ENCODE data around the gene DOK1.

The DOK1 gene

DNA sequence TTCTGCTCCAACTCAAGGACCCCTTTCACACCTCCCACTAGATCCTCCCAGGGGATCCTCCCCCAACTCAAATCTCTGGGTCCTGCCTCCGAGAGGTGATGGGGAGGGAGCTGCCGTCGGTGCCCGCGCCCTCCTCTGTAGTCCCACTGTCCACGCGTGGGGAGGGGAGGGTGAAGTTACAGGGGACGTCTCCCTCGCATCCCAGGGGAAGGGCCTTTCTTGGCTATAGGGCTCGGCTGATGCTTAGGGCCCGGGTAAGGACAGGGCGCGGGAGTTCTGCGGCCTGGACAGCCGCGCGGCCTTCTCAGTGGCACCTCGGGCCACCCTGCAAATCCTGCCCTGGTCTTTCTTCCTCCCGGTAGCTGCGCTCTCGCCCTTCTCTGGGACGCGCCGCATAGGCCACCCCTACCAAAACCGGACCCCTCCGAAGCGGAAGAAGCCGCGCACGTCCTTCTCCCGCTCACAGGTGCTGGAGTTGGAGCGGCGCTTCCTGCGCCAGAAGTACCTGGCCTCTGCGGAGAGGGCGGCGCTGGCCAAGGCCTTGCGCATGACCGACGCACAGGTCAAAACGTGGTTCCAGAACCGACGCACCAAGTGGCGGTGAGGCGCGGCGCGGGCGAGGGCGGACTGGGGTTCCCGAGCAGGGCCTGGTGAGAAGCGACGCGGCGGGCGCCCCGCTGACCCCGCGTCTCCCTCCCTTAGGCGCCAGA lies 39.1 kb upstream of the DOK1 start:
- no peaks in the 10 kb centered on the region for H3K9me3 ChIP-seq (ENCODE audit: control insufficient read depth, insufficient read depth, low read length)
- no peaks in the 10 kb centered on the region for H3K79me2 ChIP-seq (ENCODE audit: control insufficient read depth, low read length)
- peaks cover 11% of the 10 kb centered on the region; the same call in 1 of the 2 replicates for H3K4me1 ChIP-seq (ENCODE audit: control insufficient read depth, low read length)
- H3K4me3 ChIP-seq (ENCODE audit: low read length) = no peak overlapping the region
- H3F3A ChIP-seq (ENCODE audit: control insufficient read depth, insufficient read depth) = no peaks in the 10 kb centered on the region
- H3K36me3 ChIP-seq (ENCODE audit: control insufficient read depth, low read length) = no peaks in the 10 kb centered on the region
- H3K9me2 ChIP-seq (replicated peaks; ENCODE audit: control insufficient read depth, low read length) = no peaks in the 10 kb centered on the region
- TF ChIP-seq, protein P1, sequence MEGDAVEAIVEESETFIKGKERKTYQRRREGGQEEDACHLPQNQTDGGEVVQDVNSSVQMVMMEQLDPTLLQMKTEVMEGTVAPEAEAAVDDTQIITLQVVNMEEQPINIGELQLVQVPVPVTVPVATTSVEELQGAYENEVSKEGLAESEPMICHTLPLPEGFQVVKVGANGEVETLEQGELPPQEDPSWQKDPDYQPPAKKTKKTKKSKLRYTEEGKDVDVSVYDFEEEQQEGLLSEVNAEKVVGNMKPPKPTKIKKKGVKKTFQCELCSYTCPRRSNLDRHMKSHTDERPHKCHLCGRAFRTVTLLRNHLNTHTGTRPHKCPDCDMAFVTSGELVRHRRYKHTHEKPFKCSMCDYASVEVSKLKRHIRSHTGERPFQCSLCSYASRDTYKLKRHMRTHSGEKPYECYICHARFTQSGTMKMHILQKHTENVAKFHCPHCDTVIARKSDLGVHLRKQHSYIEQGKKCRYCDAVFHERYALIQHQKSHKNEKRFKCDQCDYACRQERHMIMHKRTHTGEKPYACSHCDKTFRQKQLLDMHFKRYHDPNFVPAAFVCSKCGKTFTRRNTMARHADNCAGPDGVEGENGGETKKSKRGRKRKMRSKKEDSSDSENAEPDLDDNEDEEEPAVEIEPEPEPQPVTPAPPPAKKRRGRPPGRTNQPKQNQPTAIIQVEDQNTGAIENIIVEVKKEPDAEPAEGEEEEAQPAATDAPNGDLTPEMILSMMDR (IDR thresholded peaks at IDR 0.05; ENCODE audit: low read depth, low read length, poor library complexity, severe bottlenecking) = no peak
- TF ChIP-seq EZH2phosphoT487 (IDR thresholded peaks at IDR 0.05; ENCODE audit: borderline replicate concordance, low read length) = no peak
- no peaks in the 10 kb centered on the region for H4K20me1 ChIP-seq (ENCODE audit: control insufficient read depth, insufficient read depth, low read depth, low read length)
- H3K27me3 ChIP-seq (ENCODE audit: control insufficient read depth, low read length) = peaks cover 52% of the 10 kb centered on the region
- no peak overlapping the region for H3K4me2 ChIP-seq (ENCODE audit: low read length)
- no peak overlapping the region for H3K27ac ChIP-seq (ENCODE audit: low read depth, low read length)

DNA sequence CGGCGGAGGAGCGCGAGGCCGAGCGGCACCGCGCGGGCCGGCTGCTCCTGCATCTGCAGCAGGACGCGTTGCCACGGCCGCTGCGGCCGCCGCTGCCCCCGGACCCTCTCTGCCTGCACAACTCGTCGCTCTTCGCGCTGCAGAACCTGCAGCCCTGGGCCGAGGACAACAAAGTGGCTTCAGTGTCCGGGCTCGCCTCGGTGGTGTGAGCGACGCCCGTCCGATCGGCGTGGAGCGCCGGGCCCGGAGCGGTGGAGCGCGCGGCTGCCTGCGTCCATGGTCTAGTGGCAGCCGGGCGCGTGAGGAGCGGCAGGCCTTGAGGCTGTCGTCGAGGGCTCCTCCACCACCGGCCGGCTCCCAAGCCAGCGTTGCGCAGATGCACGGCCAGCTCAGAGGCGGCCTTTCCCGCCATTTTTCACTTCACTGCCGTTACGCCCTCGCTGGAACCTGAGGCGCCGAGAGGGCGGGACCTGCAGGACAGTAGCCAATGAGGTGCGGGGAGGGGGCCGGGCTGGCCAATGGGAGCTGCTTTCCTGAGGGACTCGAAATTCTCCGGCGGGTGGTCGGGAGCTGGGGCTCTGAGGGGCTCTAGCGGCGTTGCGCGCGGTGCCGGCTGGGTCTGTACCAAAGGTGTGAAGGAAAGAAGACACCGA lies 38.4 kb upstream of the DOK1 start:
- Histone ChIP-seq H4K20me1 (ENCODE audit: control insufficient read depth, insufficient read depth, low read depth, low read length) (no peaks in the 10 kb centered on the region), H3K36me3 (ENCODE audit: control insufficient read depth, low read length) (no peaks in the 10 kb centered on the region), H3K27me3 (ENCODE audit: control insufficient read depth, low read length) (peaks cover 50% of the 10 kb centered on the region), H3K9me3 (ENCODE audit: control insufficient read depth, insufficient read depth, low read length) (no peaks in the 10 kb centered on the region), H3K27ac (ENCODE audit: low read depth, low read length) (no peak overlapping the region), H3K4me3 (ENCODE audit: low read length) (no peak overlapping the region), H3K4me1 (ENCODE audit: control insufficient read depth, low read length) (peaks cover 11% of the 10 kb centered on the region; the same call in 1 of the 2 replicates), H3F3A (ENCODE audit: control insufficient read depth, insufficient read depth) (no peaks in the 10 kb centered on the region), H3K4me2 (ENCODE audit: low read length) (no peak overlapping the region), H3K9me2 (replicated peaks; ENCODE audit: control insufficient read depth, low read length) (no peaks in the 10 kb centered on the region), H3K79me2 (ENCODE audit: control insufficient read depth, low read length) (no peaks in the 10 kb centered on the region)
- TF ChIP-seq, protein P1 (IDR thresholded peaks at IDR 0.05; ENCODE audit: low read depth, low read length, poor library complexity, severe bottlenecking) = no peak
- TF ChIP-seq EZH2phosphoT487 (IDR thresholded peaks at IDR 0.05; ENCODE audit: borderline replicate concordance, low read length) = no peak

DNA sequence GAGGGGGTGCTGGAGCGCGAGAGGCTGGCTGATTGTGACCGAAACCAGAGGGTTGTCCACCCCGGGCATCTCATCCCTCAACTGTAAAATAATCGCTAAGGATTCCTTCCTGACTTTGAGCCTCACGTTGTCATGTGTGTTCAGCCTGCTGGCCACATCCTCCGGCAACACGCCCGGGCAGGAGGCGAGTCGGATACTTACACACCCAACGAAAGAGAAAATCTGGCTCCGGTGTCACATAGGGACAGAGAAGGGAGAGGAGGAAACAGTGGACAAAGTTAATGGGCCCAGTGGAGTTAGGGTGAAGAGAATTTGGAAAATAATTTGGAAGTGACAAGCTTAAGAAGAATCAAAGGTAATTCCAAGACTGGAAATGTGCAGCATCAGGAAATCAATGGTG lies 37.9 kb upstream of the DOK1 start:
- peaks cover 45% of the 10 kb centered on the region for H3K27me3 ChIP-seq (ENCODE audit: control insufficient read depth, low read length)
- H3K36me3 ChIP-seq (ENCODE audit: control insufficient read depth, low read length) = no peaks in the 10 kb centered on the region
- no peak overlapping the region for H3K27ac ChIP-seq (ENCODE audit: low read depth, low read length)
- H3K9me3 ChIP-seq (ENCODE audit: control insufficient read depth, insufficient read depth, low read length) = no peaks in the 10 kb centered on the region
- no peak for TF ChIP-seq EZH2phosphoT487 (IDR thresholded peaks at IDR 0.05; ENCODE audit: borderline replicate concordance, low read length)
- TF ChIP-seq, protein P1 (IDR thresholded peaks at IDR 0.05; ENCODE audit: low read depth, low read length, poor library complexity, severe bottlenecking) = no peak
- H3K9me2 ChIP-seq (replicated peaks; ENCODE audit: control insufficient read depth, low read length) = no peaks in the 10 kb centered on the region
- peaks cover 11% of the 10 kb centered on the region; the same call in 1 of the 2 replicates for H3K4me1 ChIP-seq (ENCODE audit: control insufficient read depth, low read length)
- H3K4me3 ChIP-seq (ENCODE audit: low read length) = no peak overlapping the region
- no peaks in the 10 kb centered on the region for H3F3A ChIP-seq (ENCODE audit: control insufficient read depth, insufficient read depth)
- no peaks in the 10 kb centered on the region for H3K79me2 ChIP-seq (ENCODE audit: control insufficient read depth, low read length)
- no peaks in the 10 kb centered on the region for H4K20me1 ChIP-seq (ENCODE audit: control insufficient read depth, insufficient read depth, low read depth, low read length)
- H3K4me2 ChIP-seq (ENCODE audit: low read length) = no peak overlapping the region
